CD4-positive, alpha-beta T cell treated with Interleukin-17A for 1 hour (primary cell): ENCODE data around the gene ANKRD50.

ENCODE experiments used
- DNase-seq: peaks from one replicate; pipeline ENCODE4 v3.0.0-alpha.2; 2020

The ANKRD50 gene

GRCh38 chr4:124712372-124713184, at the start of gene ANKRD50:
Gene ANKRD50 (minus strand): TSS chr4:124712732. CDS start chr4:124710511, 2,221 bp downstream.
- DNase-seq: peak; percentile 63

- no peak for DNase-seq
Observed at GRCh38 chr4:124757126-124757525, 44.6 kb upstream of the ANKRD50 start.

DNA sequence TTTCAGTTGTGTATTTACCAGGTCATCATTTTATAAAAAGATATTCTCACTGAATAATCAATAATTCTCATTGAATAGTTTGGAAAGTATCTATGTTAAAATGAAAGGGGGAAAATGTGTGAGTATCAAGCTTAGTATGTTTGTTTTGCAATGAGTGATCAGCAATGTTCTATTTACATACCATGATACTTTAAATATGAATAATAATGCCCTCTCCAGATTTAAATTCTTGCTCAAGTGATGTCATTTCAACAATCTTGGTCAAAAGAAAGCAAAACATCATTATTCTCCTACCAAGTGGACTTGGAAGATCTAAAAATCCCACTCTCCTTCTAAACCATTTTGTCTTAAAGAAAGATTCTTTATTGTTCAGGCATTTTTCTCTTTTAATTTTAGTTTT, 42.1 kb upstream of the ANKRD50 start:
- DNase-seq: no peak

GRCh38 chr4:124753941-124754581, 41.5 kb upstream of the ANKRD50 start:
- no peak for DNase-seq

GRCh38 chr4:124749421-124749820, 36.9 kb upstream of the ANKRD50 start:
- DNase-seq: no peak

- no peak for DNase-seq
Observed at GRCh38 chr4:124748965-124749364, 36.4 kb upstream of the ANKRD50 start.

- no peak for DNase-seq
Observed at GRCh38 chr4:124745985-124746801, 33.7 kb upstream of the ANKRD50 start.

DNA sequence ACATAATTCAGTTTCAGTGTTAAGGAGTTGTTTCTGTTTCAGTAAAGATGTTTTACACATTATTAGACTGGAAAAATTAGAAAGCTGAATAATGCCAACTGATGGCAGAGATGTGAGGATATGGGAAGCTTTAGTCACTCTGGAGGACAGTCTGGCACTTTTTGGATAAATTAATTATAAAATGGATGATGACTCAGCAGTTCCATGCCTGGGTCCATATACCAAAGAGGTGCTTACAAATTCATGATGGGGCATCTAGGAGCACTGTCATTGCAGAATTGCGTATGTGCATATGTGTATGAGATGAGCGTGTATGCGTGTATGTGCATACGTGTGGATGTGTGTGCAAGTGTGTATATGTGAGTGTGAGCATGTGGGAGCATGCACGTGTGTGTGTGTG, 31.2 kb upstream of the ANKRD50 start:
- DNase-seq: no peak

DNA sequence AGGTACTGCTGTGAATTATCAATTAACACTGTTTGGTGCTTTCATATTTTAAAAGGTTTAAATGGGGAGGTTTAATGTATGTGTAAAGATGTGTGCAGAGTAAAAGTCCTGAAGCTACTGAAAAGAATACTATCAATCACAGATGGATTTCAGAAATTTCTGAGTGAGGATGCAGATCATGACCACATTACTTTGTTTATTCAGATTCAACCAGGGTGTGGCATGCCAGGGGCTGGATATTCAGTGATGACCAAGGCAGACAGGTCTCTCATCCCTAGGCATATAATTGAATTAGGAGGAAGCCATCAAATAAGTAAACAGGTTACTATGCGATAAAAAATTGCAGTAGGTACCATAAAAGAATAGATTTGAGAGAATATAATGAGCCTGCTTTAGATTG, 28.0 kb upstream of the ANKRD50 start:
- DNase-seq: no peak

GRCh38 chr4:124738994-124739393, 26.5 kb upstream of the ANKRD50 start:
- no peak for DNase-seq

GRCh38 chr4:124737619-124738018, 25.1 kb upstream of the ANKRD50 start:
- no peak for DNase-seq

GRCh38 chr4:124736526-124736925, 24.0 kb upstream of the ANKRD50 start:
- DNase-seq: no peak

DNA sequence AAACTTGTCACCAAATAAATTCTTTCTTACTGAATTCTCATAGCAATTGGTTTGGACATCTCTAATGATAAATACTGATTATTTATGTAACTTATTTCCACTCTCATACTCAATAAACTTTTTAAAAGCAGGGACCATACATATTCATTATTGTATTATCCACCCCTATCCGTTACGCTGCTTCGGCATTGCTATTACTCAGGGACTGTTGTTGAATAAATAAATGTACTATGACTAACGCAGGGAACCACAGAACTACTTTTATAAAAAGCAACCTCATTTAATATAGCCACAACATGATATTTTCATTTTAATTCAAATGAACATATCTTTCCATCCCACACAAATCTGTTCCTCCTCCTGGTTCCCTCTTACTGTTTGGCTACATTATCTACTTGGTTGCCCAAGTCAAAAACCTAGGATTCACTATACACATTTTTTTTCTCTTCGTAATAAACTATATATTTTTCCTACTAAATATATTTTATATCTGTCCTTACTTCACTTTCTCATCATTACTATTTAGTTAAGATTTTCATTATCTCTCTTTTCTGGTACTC, 14.9 kb upstream of the ANKRD50 start:
- no peak for DNase-seq

- DNase-seq: no peak
Observed at GRCh38 chr4:124726269-124726668, 13.7 kb upstream of the ANKRD50 start.

GRCh38 chr4:124722071-124722470, 9.5 kb upstream of the ANKRD50 start:
- no peak for DNase-seq

DNA sequence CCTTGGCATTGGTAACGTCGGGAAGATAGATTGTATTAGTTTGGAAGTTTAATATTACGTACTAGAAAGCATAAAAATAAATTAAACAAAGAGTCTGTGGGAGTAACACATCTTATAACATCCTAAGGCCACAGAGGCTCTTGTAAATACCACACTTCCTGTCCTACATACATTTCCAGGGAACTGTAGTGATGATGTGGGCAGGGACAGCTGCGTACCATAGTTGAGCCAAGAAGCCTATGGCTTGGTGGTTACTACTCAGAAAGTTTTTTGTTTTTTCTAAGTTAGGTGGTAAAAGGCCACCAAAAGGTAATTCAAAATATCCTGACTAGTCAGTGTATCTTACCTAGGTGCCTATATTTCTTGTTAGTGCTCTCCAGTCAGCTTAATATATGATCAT, 4.6 kb upstream of the ANKRD50 start:
- DNase-seq: no peak

GRCh38 chr4:124713185-124713592, 657 bp upstream of the ANKRD50 start:
- DNase-seq: peak; percentile 13

- DNase-seq: peak; percentile 14
Observed at GRCh38 chr4:124711471-124712371, 811 bp downstream of the ANKRD50 start.

DNA sequence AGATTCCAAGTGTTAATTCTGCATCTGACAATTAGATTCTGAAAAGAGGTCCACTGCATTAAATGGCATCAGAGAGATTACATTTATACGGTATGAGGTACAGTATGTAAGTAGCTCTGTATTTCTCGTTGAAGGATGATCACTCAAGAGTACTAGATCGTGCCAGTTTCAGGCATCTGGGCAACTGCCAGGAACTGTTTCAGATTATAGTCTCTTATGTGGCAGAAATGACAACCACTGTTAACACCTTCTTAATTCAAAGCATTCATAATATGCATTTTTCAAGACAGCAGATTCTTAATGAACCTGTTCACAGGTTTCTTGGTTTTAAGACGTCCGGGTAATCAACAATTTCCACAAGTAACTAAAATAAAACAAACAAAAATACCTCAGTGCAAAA, 1.6 kb downstream of the ANKRD50 start:
- DNase-seq: no peak

GRCh38 chr4:124710015-124710741, 2.4 kb downstream of the ANKRD50 start:
- DNase-seq: no peak

- no peak for DNase-seq
Observed at GRCh38 chr4:124708517-124709300, 3.8 kb downstream of the ANKRD50 start.
